Mesendoderm (in vitro differentiated cells): ENCODE measurements around the gene RELT.

Experiments
- DNase-seq: peaks from one replicate; pipeline ENCODE4 v3.0.0; 2013
- H2AK5ac ChIP-seq: 2 replicates; pipeline ENCODE4 v1.6.1; 2013; ENCODE audit warnings: low read length, inconsistent platforms
- H2BK120ac ChIP-seq: 2 replicates; pipeline ENCODE4 v1.6.1; 2013; ENCODE audit warnings: low read depth, mild to moderate bottlenecking, low read length, moderate library complexity, mixed read lengths
- H2BK15ac ChIP-seq: replicated peaks from 2 replicates; pipeline ENCODE4 v1.6.1; 2013; ENCODE audit warnings: low read depth, mild to moderate bottlenecking, moderate library complexity
- H2BK5ac ChIP-seq: 2 replicates; pipeline ENCODE4 v1.6.1; 2013; ENCODE audit warnings: low read length, inconsistent platforms
- H3K18ac ChIP-seq: 2 replicates; pipeline ENCODE4 v1.6.1; 2013; ENCODE audit warnings: mild to moderate bottlenecking, low read length, mixed read lengths
- H3K23ac ChIP-seq: one replicate; pipeline ENCODE4 v1.6.1; 2013; ENCODE audit warnings: low read length
- H3K27ac ChIP-seq: 2 replicates; pipeline ENCODE4 v1.5.1; 2013; ENCODE audit warnings: low read depth, mild to moderate bottlenecking, inconsistent platforms, low read length, moderate library complexity
- H3K27me3 ChIP-seq: 2 replicates; pipeline ENCODE4 v1.6.1; 2013; ENCODE audit warnings: low read length, control low read depth, mild to moderate bottlenecking, inconsistent platforms; ENCODE audit not compliant: insufficient read depth, poor library complexity
- H3K36me3 ChIP-seq: 2 replicates; pipeline ENCODE4 v1.6.1; 2013; ENCODE audit warnings: low read length, inconsistent platforms; ENCODE audit not compliant: control insufficient read depth, insufficient read depth
- H3K4ac ChIP-seq: one replicate; pipeline ENCODE4 v1.6.1; 2013; ENCODE audit warnings: low read depth, mild to moderate bottlenecking, low read length, moderate library complexity
- H3K4me1 ChIP-seq: 2 replicates; pipeline ENCODE4 v1.6.1; 2013; ENCODE audit warnings: low read depth, low read length, inconsistent platforms; ENCODE audit not compliant: control insufficient read depth
- H3K4me2 ChIP-seq: 2 replicates; pipeline ENCODE4 v1.6.1; 2013; ENCODE audit warnings: low read length
- H3K4me3 ChIP-seq: 2 replicates; pipeline ENCODE4 v1.5.1; 2013; ENCODE audit warnings: mild to moderate bottlenecking, low read length
- H3K56ac ChIP-seq: one replicate; pipeline ENCODE4 v1.6.1; 2013; ENCODE audit warnings: low read length
- H3K79me1 ChIP-seq: 2 replicates; pipeline ENCODE4 v1.6.1; 2013; ENCODE audit warnings: low read length, inconsistent platforms
- H3K79me2 ChIP-seq: 2 replicates; pipeline ENCODE4 v1.6.1; 2013; ENCODE audit warnings: mild to moderate bottlenecking, low read length; ENCODE audit not compliant: control insufficient read depth, insufficient read depth
- H3K9ac ChIP-seq: 2 replicates; pipeline ENCODE4 v1.6.1; 2013; ENCODE audit warnings: low read length, inconsistent platforms
- H4K5ac ChIP-seq: one replicate; pipeline ENCODE4 v1.6.1; 2013; ENCODE audit warnings: low read length
- H4K8ac ChIP-seq: one replicate; pipeline ENCODE4 v1.6.1; 2013; ENCODE audit warnings: low read depth, mild to moderate bottlenecking, control low read depth, low read length, moderate library complexity
- WGBS: extraction: QIAGEN DNeasy Blood & Tissue Kit; methylation state at CpG from one replicate; pipeline ENCODE4 v1.1.7; 2013; ENCODE audit warnings: low lambda C conversion rate, missing lambda C conversion rate; ENCODE audit not compliant: insufficient coverage; ENCODE audit errors: extremely low coverage; 5-methylcytosine and 5-hydroxymethylcytosine counted together

Gene RELT

DNA sequence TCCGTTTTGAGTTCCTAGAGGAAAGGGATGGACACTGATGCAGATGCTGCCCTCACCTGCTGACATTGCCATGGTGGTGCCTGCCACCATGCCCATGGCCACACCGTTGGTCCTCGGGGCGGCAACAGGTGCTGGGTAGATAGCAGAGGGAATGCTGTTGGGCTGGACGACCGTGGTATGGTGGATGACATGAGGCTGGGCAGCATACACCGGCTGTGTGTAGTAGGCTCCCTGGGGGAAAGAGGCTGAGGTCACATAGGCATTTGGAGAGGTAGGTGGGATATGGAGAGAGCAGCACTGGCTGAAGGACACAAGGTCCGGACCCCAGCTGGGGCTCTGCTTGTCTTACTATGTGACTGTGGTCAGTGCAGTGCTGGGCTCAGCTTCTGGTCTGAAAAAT, 33.2 kb downstream of the RELT start:
- H3K23ac ChIP-seq, result no peak overlapping the region
- H3K36me3 ChIP-seq, result peaks cover 2% of the 10 kb centered on the region
- no CpG with 5 or more reads among the region's 8 CpGs for WGBS
- H3K4me2 ChIP-seq, result no peak overlapping the region
- H3K4me1 ChIP-seq, result no peaks in the 10 kb centered on the region
- no peak overlapping the region for H3K4ac ChIP-seq
- H3K27ac ChIP-seq, result no peak overlapping the region
- H3K56ac ChIP-seq, result no peak overlapping the region
- no peak overlapping the region for H4K5ac ChIP-seq
- no peak overlapping the region for H3K18ac ChIP-seq
- H3K9ac ChIP-seq, result no peak overlapping the region
- no peak overlapping the region for H2BK15ac ChIP-seq
- H4K8ac ChIP-seq, result no peak overlapping the region
- H2BK5ac ChIP-seq, result no peak overlapping the region
- no peak overlapping the region for H2BK120ac ChIP-seq
- no peak overlapping the region for H2AK5ac ChIP-seq
- no peaks in the 10 kb centered on the region for H3K79me1 ChIP-seq
- H3K79me2 ChIP-seq, result no peaks in the 10 kb centered on the region
- no peaks in the 10 kb centered on the region for H3K27me3 ChIP-seq
- DNase-seq, result no peak
- H3K4me3 ChIP-seq, result no peak overlapping the region

DNA sequence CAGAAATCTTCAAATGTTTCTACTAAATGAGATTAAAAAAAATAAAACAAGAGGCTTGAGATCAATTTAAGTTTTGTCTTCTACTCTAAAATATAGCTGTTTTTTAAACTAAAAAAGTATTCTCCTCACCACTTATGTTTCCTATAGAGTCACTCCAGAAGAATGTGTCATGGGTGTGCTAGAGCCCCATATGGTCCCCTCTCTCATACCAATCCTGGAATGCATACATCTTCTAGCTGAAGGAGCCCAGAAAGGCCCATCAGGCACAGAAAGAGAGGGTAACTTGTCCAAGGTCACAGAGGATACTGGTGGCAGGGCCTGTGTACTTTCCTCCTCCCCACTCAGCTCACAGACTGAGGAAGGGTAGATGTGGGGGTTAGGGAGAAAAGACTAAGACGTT, 34.4 kb downstream of the RELT start:
- H3K4ac ChIP-seq, result no peak overlapping the region
- H3K36me3 ChIP-seq, result peaks cover 2% of the 10 kb centered on the region
- H3K23ac ChIP-seq, result no peak overlapping the region
- no peak overlapping the region for H4K8ac ChIP-seq
- no peak overlapping the region for H2BK15ac ChIP-seq
- DNase-seq, result peak; percentile 37
- no peak overlapping the region for H3K4me3 ChIP-seq
- no peaks in the 10 kb centered on the region for H3K4me1 ChIP-seq
- H3K4me2 ChIP-seq, result no peak overlapping the region
- H3K79me1 ChIP-seq, result no peaks in the 10 kb centered on the region
- H3K56ac ChIP-seq, result no peak overlapping the region
- WGBS, result no CpG with 5 or more reads among the region's 1 CpG
- no peak overlapping the region for H4K5ac ChIP-seq
- no peaks in the 10 kb centered on the region for H3K79me2 ChIP-seq
- no peak overlapping the region for H3K9ac ChIP-seq
- no peak overlapping the region for H3K18ac ChIP-seq
- H2BK120ac ChIP-seq, result no peak overlapping the region
- H2AK5ac ChIP-seq, result no peak overlapping the region
- no peak overlapping the region for H3K27ac ChIP-seq
- H2BK5ac ChIP-seq, result no peak overlapping the region
- no peaks in the 10 kb centered on the region for H3K27me3 ChIP-seq

- no peak overlapping the region for H3K23ac ChIP-seq
- DNase-seq, result peak; percentile 35
- no peak overlapping the region for H3K4me3 ChIP-seq
- no peak overlapping the region for H2BK120ac ChIP-seq
- H4K8ac ChIP-seq, result no peak overlapping the region
- H3K79me2 ChIP-seq, result no peaks in the 10 kb centered on the region
- H3K4ac ChIP-seq, result no peak overlapping the region
- no peaks in the 10 kb centered on the region for H3K79me1 ChIP-seq
- H3K36me3 ChIP-seq, result peaks cover 2% of the 10 kb centered on the region
- no peaks in the 10 kb centered on the region for H3K4me1 ChIP-seq
- no peak overlapping the region for H3K9ac ChIP-seq
- no peak overlapping the region for H4K5ac ChIP-seq
- no peak overlapping the region for H2BK15ac ChIP-seq
- H3K4me2 ChIP-seq, result no peak overlapping the region
- no peak overlapping the region for H3K18ac ChIP-seq
- no peak overlapping the region for H2AK5ac ChIP-seq
- WGBS, result no CpG with 5 or more reads among the region's 2 CpGs
- no peaks in the 10 kb centered on the region for H3K27me3 ChIP-seq
- no peak overlapping the region for H3K56ac ChIP-seq
- no peak overlapping the region for H2BK5ac ChIP-seq
- H3K27ac ChIP-seq, result no peak overlapping the region
These were observed 34.8 kb downstream of the RELT start for GRCh38 chr11:73411031-73411430.

DNA sequence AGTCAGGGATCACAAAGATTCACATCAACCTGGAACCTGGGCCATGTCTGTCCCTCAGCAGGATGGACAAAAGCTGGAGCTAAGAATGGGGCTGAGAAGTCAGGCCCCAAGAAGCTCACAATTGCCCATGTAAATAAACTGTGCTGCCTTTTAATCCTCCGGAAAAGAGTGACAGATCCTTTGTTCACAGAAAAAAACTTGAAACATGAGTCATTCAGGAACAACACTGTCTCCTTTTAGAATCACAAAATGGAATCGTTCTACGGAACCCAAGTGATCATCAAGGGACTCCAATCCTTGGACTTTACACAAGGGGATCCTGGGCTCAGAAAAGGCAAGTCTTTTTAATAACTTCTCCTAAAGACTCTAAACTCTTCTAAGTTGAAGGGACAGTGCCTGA, 36.1 kb downstream of the RELT start:
- Histone ChIP-seq H2AK5ac (no peak overlapping the region), H4K8ac (no peak overlapping the region), H3K4ac (no peak overlapping the region), H3K4me3 (no peak overlapping the region), H4K5ac (no peak overlapping the region), H3K79me1 (no peaks in the 10 kb centered on the region), H2BK5ac (no peak overlapping the region), H2BK15ac (no peak overlapping the region), H3K79me2 (no peaks in the 10 kb centered on the region), H2BK120ac (no peak overlapping the region), H3K9ac (no peak overlapping the region), H3K4me2 (no peak overlapping the region), H3K23ac (no peak overlapping the region), H3K56ac (no peak overlapping the region), H3K27me3 (no peaks in the 10 kb centered on the region), H3K27ac (no peak overlapping the region), H3K4me1 (no peaks in the 10 kb centered on the region), H3K36me3 (no peaks in the 10 kb centered on the region), H3K18ac (no peak overlapping the region)
- no peak for DNase-seq
- WGBS, result no CpG with 5 or more reads among the region's 3 CpGs

- no peaks in the 10 kb centered on the region for H3K79me1 ChIP-seq
- no peak overlapping the region for H3K4me3 ChIP-seq
- H3K27me3 ChIP-seq, result no peaks in the 10 kb centered on the region
- no peak overlapping the region for H4K5ac ChIP-seq
- no peak overlapping the region for H2BK5ac ChIP-seq
- no peak overlapping the region for H3K9ac ChIP-seq
- H2BK120ac ChIP-seq, result no peak overlapping the region
- no CpG with 5 or more reads among the region's 2 CpGs for WGBS
- H3K36me3 ChIP-seq, result no peaks in the 10 kb centered on the region
- H4K8ac ChIP-seq, result no peak overlapping the region
- H3K79me2 ChIP-seq, result no peaks in the 10 kb centered on the region
- no peak overlapping the region for H3K56ac ChIP-seq
- H3K18ac ChIP-seq, result no peak overlapping the region
- no peak overlapping the region for H2AK5ac ChIP-seq
- H3K27ac ChIP-seq, result no peak overlapping the region
- H3K4me2 ChIP-seq, result no peak overlapping the region
- H3K4me1 ChIP-seq, result no peaks in the 10 kb centered on the region
- no peak overlapping the region for H2BK15ac ChIP-seq
- no peak for DNase-seq
- H3K4ac ChIP-seq, result no peak overlapping the region
- no peak overlapping the region for H3K23ac ChIP-seq
These were observed 37.1 kb downstream of the RELT start for GRCh38 chr11:73413256-73413655.

GRCh38 chr11:73414977-73415651, 38.9 kb downstream of the RELT start:
- Histone ChIP-seq H3K4ac (no peak overlapping the region), H3K56ac (no peak overlapping the region), H3K4me1 (no peaks in the 10 kb centered on the region), H4K5ac (no peak overlapping the region), H3K9ac (no peak overlapping the region), H3K79me1 (no peaks in the 10 kb centered on the region), H3K18ac (no peak overlapping the region), H3K36me3 (no peaks in the 10 kb centered on the region), H3K23ac (no peak overlapping the region), H2BK15ac (no peak overlapping the region), H3K27me3 (no peaks in the 10 kb centered on the region), H3K79me2 (no peaks in the 10 kb centered on the region), H2BK5ac (no peak overlapping the region), H4K8ac (no peak overlapping the region), H2AK5ac (no peak overlapping the region), H3K4me3 (no peak overlapping the region), H3K27ac (no peak overlapping the region), H2BK120ac (no peak overlapping the region), H3K4me2 (no peak overlapping the region)
- no CpG with 5 or more reads among the region's 1 CpG for WGBS
- DNase-seq, result no peak
